Aorta (tissue), 5 donors: ENCODE measurements around the gene AUH. TPM values are rescaled to one million over a fixed set of nuclear protein-coding genes. Genes with fewer than 3 reads are reported as not detected.

ENCODE experiments used
- ATAC-seq: fragments of 200-7000 bp; cut with Tn5 transposase; one replicate; pipeline ENCODE4 v1.9.1; 2022; ENCODE audit warnings: moderate library complexity; ENCODE audit not compliant: low FRiP score
- DNase-seq, 2 donors: peaks; one replicate each; pipeline ENCODE4 v3.0.0-alpha.2; 2020
- H3K27ac ChIP-seq, 2 donors: one replicate each; pipeline ENCODE4 v1.5.1; 2013; ENCODE audit warnings: low read length in 2 of 2, mild to moderate bottlenecking in 2 of 2, moderate library complexity in 2 of 2, control low read depth in 1 of 2, inconsistent platforms in 1 of 2, low read depth in 1 of 2
- H3K27me3 ChIP-seq, 2 donors: one replicate each; pipeline ENCODE4 v1.6.1; 2013; ENCODE audit warnings: control low read depth in 1 of 2, low read length in 1 of 2, mild to moderate bottlenecking in 1 of 2, moderate library complexity in 1 of 2; ENCODE audit not compliant: insufficient read depth in 2 of 2, control insufficient read depth in 1 of 2
- H3K36me3 ChIP-seq, 2 donors: one replicate each; pipeline ENCODE4 v1.6.1; 2013; ENCODE audit warnings: control low read depth in 1 of 2, low read length in 1 of 2, mild to moderate bottlenecking in 1 of 2; ENCODE audit not compliant: insufficient read depth in 2 of 2, control insufficient read depth in 1 of 2
- H3K4me1 ChIP-seq, 2 donors: one replicate each; pipeline ENCODE4 v1.6.1; 2013; ENCODE audit warnings: low read length in 2 of 2, control low read depth in 1 of 2, mild to moderate bottlenecking in 1 of 2, moderate library complexity in 1 of 2; ENCODE audit not compliant: insufficient read depth in 2 of 2, control insufficient read depth in 1 of 2
- H3K4me3 ChIP-seq, 2 donors: one replicate each; pipeline ENCODE4 v1.5.1; 2013; ENCODE audit warnings: low read length in 2 of 2, control low read depth in 1 of 2, mild to moderate bottlenecking in 1 of 2
- H3K9me3 ChIP-seq: one replicate; pipeline ENCODE4 v1.6.1; 2013; ENCODE audit warnings: mild to moderate bottlenecking, low read length; ENCODE audit not compliant: control insufficient read depth
- WGBS, 2 donors: extraction: QIAGEN DNeasy Blood & Tissue Kit; methylation state at CpG; one replicate each; pipeline ENCODE4 v1.1.7; 2013; 5-methylcytosine and 5-hydroxymethylcytosine counted together
- intact Hi-C, 2 donors: fragments of 100-400 bp; cut with DNase I; formaldehyde crosslinking; loops; one replicate each; pipeline versions ENCODE4 v1.14.2 to v1.15.0; 2022
- polyA plus RNA-seq, 2 donors: library from polyadenylated mRNA; stranded (reverse); fragments of 200-250 nt; gene quantifications; one replicate each; pipeline ENCODE4 v1.2.3, GENCODE V29; 2013
- total RNA-seq, 2 donors: library from RNA; stranded (reverse); fragmentation: NEBNext Ultra II Directional; extraction: Animal tissue kit (Norgen Biotek cat#: 25700); gene quantifications; one replicate each; pipeline ENCODE4 v1.2.1, GENCODE V29; 2021
- donor health status: healthy with polysubstance abuse.
- donor health status: Bipolar disorder and iron deficiency.
- donor health status: DM: no; HTN: no; CAD: no.
- donor health status: DM: no; HTN: no; CAD: no.
- donor health status: DM: yes; HTN: yes; CAD: no.

AUH gene
- total and polyA plus RNA-seq, 4 donors, result 12.4 to 25.7 (median 14.4) TPM

GRCh38 chr9:91180240-91180929, 181.3 kb downstream of the AUH start:
- DNase-seq (no peak), ATAC-seq (no peak)
- Histone ChIP-seq H3K4me3 (no peak overlapping the region), H3K36me3 (no peaks in the 10 kb centered on the region), H3K4me1 (no peaks in the 10 kb centered on the region), H3K9me3 (no peaks in the 10 kb centered on the region), H3K27me3 (no peaks in the 10 kb centered on the region), H3K27ac (no peak overlapping the region)
- intact Hi-C loops, result no loop called here
- 95 to 97% methylated on average over 16 of the region's 16 CpGs for WGBS, 2 donors

- Histone ChIP-seq H3K27me3 (no peaks in the 10 kb centered on the region), H3K9me3 (no peaks in the 10 kb centered on the region), H3K36me3 (no peaks in the 10 kb centered on the region), H3K4me3 (no peak overlapping the region), H3K27ac (no peak overlapping the region), H3K4me1 (no peaks in the 10 kb centered on the region)
- 89 to 90% methylated on average over 23 of the region's 23 CpGs for WGBS, 2 donors
- ATAC-seq, result no peak
- DNase-seq, result no peak
- intact Hi-C loops, result no loop called here
Measured at GRCh38 chr9:91179237-91180138, 182.2 kb downstream of the AUH start.

GRCh38 chr9:91178281-91179236, 183.2 kb downstream of the AUH start:
- Histone ChIP-seq H3K4me3 (no peak overlapping the region), H3K27ac (no peak overlapping the region), H3K36me3 (no peaks in the 10 kb centered on the region), H3K4me1 (no peaks in the 10 kb centered on the region), H3K9me3 (no peaks in the 10 kb centered on the region), H3K27me3 (no peaks in the 10 kb centered on the region)
- DNase-seq (no peak), ATAC-seq (no peak)
- intact Hi-C loops, result no loop called here
- 89% methylated on average over 15 of the region's 15 CpGs for WGBS, 2 donors

GRCh38 chr9:91177661-91178280, 183.9 kb downstream of the AUH start:
- intact Hi-C loops, result no loop called here
- Histone ChIP-seq H3K4me3 (no peak overlapping the region), H3K36me3 (no peaks in the 10 kb centered on the region), H3K27me3 (no peaks in the 10 kb centered on the region), H3K9me3 (no peaks in the 10 kb centered on the region), H3K27ac (no peak overlapping the region), H3K4me1 (no peaks in the 10 kb centered on the region)
- ATAC-seq (no peak), DNase-seq (no peak)
- 79 to 80% methylated on average over 15 of the region's 15 CpGs for WGBS, 2 donors

GRCh38 chr9:91177081-91177480, 184.6 kb downstream of the AUH start:
- H3K36me3 ChIP-seq, result no peaks in the 10 kb centered on the region

GRCh38 chr9:91176426-91176825, 185.3 kb downstream of the AUH start:
- ATAC-seq, result no peak
- Histone ChIP-seq H3K27me3 (no peaks in the 10 kb centered on the region), H3K9me3 (no peaks in the 10 kb centered on the region), H3K36me3 (no peaks in the 10 kb centered on the region), H3K27ac (no peak overlapping the region), H3K4me1 (no peaks in the 10 kb centered on the region), H3K4me3 (no peak overlapping the region)
- WGBS, 2 donors, result 96 to 98% methylated on average over 7 of the region's 7 CpGs
- DNase-seq, result no peak
- intact Hi-C loops, result no loop called here

More at GRCh38 chr9:91177081-91177480, 184.6 kb downstream of the AUH start:
- WGBS, 2 donors, result 90% methylated on average over 4 of the region's 4 CpGs
- DNase-seq (no peak), ATAC-seq (no peak)
- no peak overlapping the region for H3K27ac ChIP-seq
- intact Hi-C loops, result no loop called here
- H3K27me3 ChIP-seq, result no peaks in the 10 kb centered on the region
- no peak overlapping the region for H3K4me3 ChIP-seq
- no peaks in the 10 kb centered on the region for H3K4me1 ChIP-seq
- H3K9me3 ChIP-seq, result no peaks in the 10 kb centered on the region

GRCh38 chr9:91174772-91175171, 186.9 kb downstream of the AUH start:
- DNase-seq, result no peak
- WGBS, 2 donors, result 63 to 73% methylated on average over 6 of the region's 6 CpGs
- intact Hi-C loops, result no loop called here
- no peaks in the 10 kb centered on the region for H3K36me3 ChIP-seq
- H3K27ac ChIP-seq, result no peak overlapping the region
- no peak overlapping the region for H3K4me3 ChIP-seq
- no peak for ATAC-seq
- peaks cover 1% of the 10 kb centered on the region for H3K9me3 ChIP-seq
- no peaks in the 10 kb centered on the region for H3K4me1 ChIP-seq
- H3K27me3 ChIP-seq, result no peaks in the 10 kb centered on the region

GRCh38 chr9:91172329-91172728, 189.4 kb downstream of the AUH start:
- intact Hi-C loops, result no loop called here
- H3K36me3 ChIP-seq, result no peaks in the 10 kb centered on the region
- no peak overlapping the region for H3K4me3 ChIP-seq
- 80 to 83% methylated on average over 1 of the region's 1 CpG for WGBS, 2 donors
- DNase-seq, result no peak
- no peak for ATAC-seq
- H3K9me3 ChIP-seq, result peaks cover 1% of the 10 kb centered on the region
- H3K27me3 ChIP-seq, result no peaks in the 10 kb centered on the region
- H3K27ac ChIP-seq, result no peak overlapping the region
- H3K4me1 ChIP-seq, result no peaks in the 10 kb centered on the region
